ENCODE results near the gene FTHL17.

GRCh38 chrX:31091819-31092218, 20.0 kb upstream of the FTHL17 start:
- no peak for TF ChIP-seq CTCF (IDR thresholded peaks at IDR 0.05)
- no peak for TF ChIP-seq POLR2A (IDR thresholded peaks at IDR 0.05)
- no peak for TF ChIP-seq POLR2AphosphoS5 (IDR thresholded peaks at IDR 0.05)
